ENCODE data around the gene ST3GAL3. TPM values are rescaled to one million over a fixed set of nuclear protein-coding genes. Genes with fewer than 3 reads are reported as not detected.
A peak's percentile ranks its signal among the peaks of the same experiment; 100 is the strongest.

The ST3GAL3 gene
- total RNA-seq, 1 donor from 2014 or later, result 15.7 TPM

- DNase-seq, result no peak
Observed at GRCh38 chr1:43965316-43965715, 258.0 kb downstream of the ST3GAL3 start.

GRCh38 chr1:43968348-43968948, 261.1 kb downstream of the ST3GAL3 start:
- no peak for DNase-seq

GRCh38 chr1:43969416-43969745, 262.0 kb downstream of the ST3GAL3 start:
- DNase-seq, result no peak

GRCh38 chr1:43969746-43970466, 262.6 kb downstream of the ST3GAL3 start, which contains the start of gene DPH2:
TSS of gene DPH2 (plus strand) at chr1:43970010. CDS start at chr1:43970176, 166 bp downstream.
- peak; percentile 97 for DNase-seq

- no peak for DNase-seq
Observed at GRCh38 chr1:43970502-43970901, 263.2 kb downstream of the ST3GAL3 start.

GRCh38 chr1:43970911-43971310, 263.6 kb downstream of the ST3GAL3 start:
- DNase-seq, result no peak

- no peak for DNase-seq
Observed at GRCh38 chr1:43971336-43971980, 264.1 kb downstream of the ST3GAL3 start.

GRCh38 chr1:43973981-43974442, 266.7 kb downstream of the ST3GAL3 start:
- no peak for DNase-seq

- peak; percentile 86 for DNase-seq
Observed at GRCh38 chr1:43974443-43975248, 267.3 kb downstream of the ST3GAL3 start, which contains the start of gene ATP6V0B. TSS of gene ATP6V0B (plus strand) at chr1:43974960. CDS start at chr1:43975041, 81 bp downstream.

GRCh38 chr1:43975249-43975961, 268.1 kb downstream of the ST3GAL3 start:
- DNase-seq, result no peak

- DNase-seq, result no peak
Observed at GRCh38 chr1:43976045-43976444, 268.7 kb downstream of the ST3GAL3 start.

- no peak for DNase-seq
Observed at GRCh38 chr1:43976890-43977289, 269.6 kb downstream of the ST3GAL3 start.

GRCh38 chr1:43977376-43978263, 270.3 kb downstream of the ST3GAL3 start:
- no peak for DNase-seq

- no peak for DNase-seq
Observed at GRCh38 chr1:43978264-43978550, 270.9 kb downstream of the ST3GAL3 start.

GRCh38 chr1:43978551-43979260, 271.4 kb downstream of the ST3GAL3 start, which contains the start of gene B4GALT2:
TSS of gene B4GALT2 (plus strand) at chr1:43979210. CDS start at chr1:43981161, 1,951 bp downstream.
- no peak for DNase-seq

- DNase-seq, result no peak
Observed at GRCh38 chr1:43979261-43979527, 271.9 kb downstream of the ST3GAL3 start.

GRCh38 chr1:43979528-43980254, 272.4 kb downstream of the ST3GAL3 start:
- peak; percentile 17 for DNase-seq

GRCh38 chr1:43980255-43981134, 273.2 kb downstream of the ST3GAL3 start:
- no peak for DNase-seq
